Memory B cell (primary cell): Measurements from ENCODE around the gene ST6GALNAC4.

Experiments
- ATAC-seq: fragments of 150-1000 bp; cut with Tn5 transposase; 2 replicates; pipeline ENCODE4 v1.10.0; 2021; ENCODE audit warnings: low read depth, mild to moderate bottlenecking, moderate library complexity
- DNase-seq, 2 donors: peaks; one replicate each; pipeline ENCODE4 v3.0.0; 2022; ENCODE audit warnings: low spot score in 2 of 2
- H3K27ac Mint-ChIP-seq: one replicate; pipeline ENCODE4 v1.8.0; 2022; ENCODE audit warnings: mild to moderate bottlenecking, moderate library complexity, mixed read lengths
- H3K27me3 Mint-ChIP-seq: one replicate; pipeline ENCODE4 v1.8.0; 2022; ENCODE audit warnings: mixed read lengths
- H3K36me3 Mint-ChIP-seq: one replicate; pipeline ENCODE4 v1.8.0; 2022; ENCODE audit warnings: mild to moderate bottlenecking, mixed read lengths
- H3K4me1 Mint-ChIP-seq: one replicate; pipeline ENCODE4 v1.8.0; 2022; ENCODE audit warnings: mixed read lengths
- H3K4me3 Mint-ChIP-seq: one replicate; pipeline ENCODE4 v1.8.0; 2022; ENCODE audit warnings: mild to moderate bottlenecking, moderate library complexity, mixed read lengths
- H3K9me3 Mint-ChIP-seq: one replicate; pipeline ENCODE4 v1.8.0; 2022; ENCODE audit warnings: mixed read lengths

Gene ST6GALNAC4

DNA sequence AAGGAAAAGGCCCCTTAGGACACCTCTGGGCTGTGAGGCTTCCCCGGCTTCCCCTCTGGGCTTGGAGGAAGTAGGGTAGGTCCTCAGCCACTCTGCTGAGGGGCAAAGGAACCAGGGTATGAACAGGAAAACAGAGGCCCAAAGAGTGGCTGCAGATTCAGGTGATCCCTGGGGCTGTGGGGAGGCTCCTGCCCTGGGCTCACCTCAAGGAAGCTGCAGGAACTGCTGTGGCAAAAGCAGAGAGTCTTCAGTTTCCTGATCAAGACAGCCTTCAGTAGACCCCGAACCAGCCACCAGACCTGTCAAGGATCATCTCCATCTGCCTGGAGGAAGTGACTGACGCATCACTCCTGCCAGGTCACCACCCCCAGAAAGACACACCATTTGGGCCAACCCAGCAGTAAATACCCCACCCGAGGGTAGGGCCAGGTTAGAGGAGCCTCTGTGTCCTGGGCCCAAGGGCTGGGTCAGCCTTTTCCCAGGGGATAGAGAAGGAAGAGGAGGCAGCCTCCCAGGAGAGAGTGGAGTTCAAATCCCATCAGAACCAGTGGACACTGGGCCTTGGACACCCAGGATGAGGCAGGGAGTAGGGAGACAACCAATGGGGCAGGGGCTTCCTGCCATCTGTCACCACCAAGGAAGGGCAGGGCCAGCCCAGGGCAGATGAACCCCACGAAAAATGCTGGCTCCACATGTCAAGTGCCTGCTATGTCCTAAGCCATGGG, 11.7 kb downstream of the ST6GALNAC4 start:
- Mint-ChIP-seq H3K4me3 (peak overlapping the region; percentile 81), H3K27ac (peak overlapping the region; percentile 99), H3K27me3 (no peaks in the 10 kb centered on the region), H3K9me3 (no peaks in the 10 kb centered on the region), H3K4me1 (peaks cover 33% of the 10 kb centered on the region), H3K36me3 (peaks cover 3% of the 10 kb centered on the region)
- peak in 1 of 2 donors; percentile 61 for DNase-seq
- ATAC-seq: peak; percentile 61

DNA sequence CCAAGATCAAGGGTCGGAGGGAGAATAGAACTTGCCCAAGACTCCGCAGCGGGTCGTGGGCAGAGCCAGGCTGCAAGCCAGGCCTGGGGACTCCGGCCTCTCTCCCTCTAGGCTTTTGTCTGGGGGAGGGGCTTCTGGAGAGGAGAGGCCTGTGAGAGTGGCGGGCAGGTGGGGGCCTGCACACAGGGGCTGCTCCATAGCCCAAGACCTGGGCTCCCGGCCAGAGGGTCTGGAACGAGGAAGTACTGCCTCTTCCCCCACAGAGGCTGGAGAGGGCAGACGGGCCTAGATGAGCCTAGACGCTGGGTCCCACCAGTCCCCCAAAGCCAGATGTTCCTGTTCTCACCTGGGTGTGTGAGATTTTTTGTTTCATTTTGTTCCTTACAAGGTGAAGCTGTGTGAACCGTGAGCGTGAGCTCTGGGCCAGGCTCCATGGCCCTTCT, 12.3 kb downstream of the ST6GALNAC4 start:
- Mint-ChIP-seq H3K27ac (peak overlapping the region; percentile 99), H3K4me3 (peak overlapping the region; percentile 81), H3K27me3 (no peaks in the 10 kb centered on the region), H3K4me1 (peaks cover 33% of the 10 kb centered on the region), H3K36me3 (peaks cover 3% of the 10 kb centered on the region), H3K9me3 (no peaks in the 10 kb centered on the region)
- ATAC-seq (peak; percentile 2), DNase-seq (no peak)

DNA sequence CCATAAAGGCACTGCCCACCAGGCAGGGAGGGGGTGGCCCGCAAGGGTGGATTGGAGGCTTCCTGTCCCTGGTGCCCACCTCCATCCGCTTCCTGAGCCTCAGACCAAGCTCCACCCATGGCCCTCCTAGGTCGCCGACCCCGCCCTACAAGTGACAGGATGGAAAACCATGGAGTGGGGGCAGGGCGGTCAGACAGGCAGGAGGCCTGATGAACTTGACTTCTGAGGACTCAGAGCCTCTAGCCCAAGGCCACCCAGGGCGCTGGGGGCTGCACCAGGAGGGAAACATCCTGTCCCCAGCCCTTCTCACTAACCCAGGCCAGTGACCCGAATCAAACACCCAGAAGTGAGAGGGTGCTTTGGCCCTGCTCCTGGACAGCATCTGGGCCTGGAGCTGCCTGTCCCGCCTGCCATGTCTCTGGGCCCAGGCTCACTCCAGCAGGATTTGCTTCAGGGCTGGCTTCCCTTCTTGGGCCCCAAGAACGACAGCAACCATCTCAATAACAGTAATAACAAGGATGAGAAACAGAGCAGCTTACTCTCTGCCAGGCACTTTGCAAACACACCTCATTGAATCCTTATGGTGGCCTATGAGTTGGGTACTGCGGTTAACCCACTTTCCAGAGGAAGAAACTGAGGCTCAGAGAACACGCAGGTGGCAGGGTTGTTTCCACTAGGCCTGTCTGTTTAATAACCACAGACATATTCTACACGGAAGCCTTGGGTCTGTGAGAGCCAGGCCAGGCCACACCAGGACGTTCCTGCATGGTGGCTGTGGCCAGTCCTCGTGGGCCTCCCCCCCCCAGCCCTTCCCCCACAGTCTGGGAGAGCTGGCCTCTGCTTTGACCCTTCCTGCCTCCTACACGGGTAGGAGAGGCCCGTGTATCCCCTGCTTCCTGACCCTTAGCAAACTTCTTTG, 13.0 kb downstream of the ST6GALNAC4 start:
- Mint-ChIP-seq H3K36me3 (peaks cover 1% of the 10 kb centered on the region), H3K4me1 (peaks cover 33% of the 10 kb centered on the region), H3K4me3 (peak overlapping the region; percentile 81), H3K27me3 (no peaks in the 10 kb centered on the region), H3K9me3 (no peaks in the 10 kb centered on the region), H3K27ac (peak overlapping the region; percentile 99)
- DNase-seq (no peak), ATAC-seq (no peak)

DNA sequence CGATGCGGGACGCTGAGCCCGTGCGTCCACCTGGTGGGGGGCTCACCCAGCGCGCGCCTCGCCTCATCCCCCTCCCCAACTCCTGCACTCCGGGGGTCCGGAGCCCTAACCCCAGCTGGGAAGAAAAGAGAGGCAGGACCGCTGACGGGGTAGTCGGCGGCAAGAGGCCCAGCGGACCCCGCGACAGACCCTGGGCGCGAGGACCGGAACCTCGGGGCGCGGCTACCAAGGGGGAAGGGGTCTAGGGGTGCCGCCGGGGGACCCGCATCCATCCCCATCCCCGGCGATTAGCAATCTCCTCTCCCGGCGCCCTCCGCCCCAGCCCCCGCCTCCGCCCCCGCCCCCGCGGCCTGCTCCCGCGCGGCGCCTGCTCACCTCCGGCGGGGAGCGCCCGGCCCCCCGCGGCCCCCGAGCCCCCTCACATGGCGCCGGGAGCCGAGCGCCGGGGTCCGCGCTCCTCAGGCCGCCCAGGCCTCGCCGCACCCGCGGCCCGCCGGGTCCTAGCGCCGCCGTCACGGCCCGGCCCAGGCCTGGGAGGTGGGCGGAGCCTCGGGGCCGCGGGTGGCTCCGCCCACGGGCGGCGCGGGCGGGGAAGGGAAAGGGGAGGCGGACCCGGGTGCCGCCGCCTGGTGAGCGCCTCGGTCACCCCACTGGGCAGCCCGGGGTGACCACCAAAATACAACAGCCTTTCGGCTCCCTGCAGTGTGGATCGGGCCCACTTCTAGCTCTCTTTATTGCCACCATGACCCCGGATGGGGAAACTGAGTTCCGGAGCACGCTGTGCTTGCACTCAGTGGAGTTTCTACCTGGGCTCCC, 17.5 kb downstream of the ST6GALNAC4 start, which contains the start of gene ST6GALNAC6:
ST6GALNAC6 (minus strand) TSS at position 476 of the 816 bp plus-strand sequence. CDS start 1,622 bp downstream, outside the sequence.
- DNase-seq (peak; percentile 69 to 78), ATAC-seq (peak; percentile 87)
- Mint-ChIP-seq H3K9me3 (no peaks in the 10 kb centered on the region), H3K27ac (peak within 1 kb of the TSS; percentile 84), H3K4me3 (peak within 1 kb of the TSS; percentile 89), H3K36me3 (peaks cover 21% of the 10 kb centered on the region), H3K4me1 (peaks cover 27% of the 10 kb centered on the region), H3K27me3 (no peaks in the 10 kb centered on the region)

DNA sequence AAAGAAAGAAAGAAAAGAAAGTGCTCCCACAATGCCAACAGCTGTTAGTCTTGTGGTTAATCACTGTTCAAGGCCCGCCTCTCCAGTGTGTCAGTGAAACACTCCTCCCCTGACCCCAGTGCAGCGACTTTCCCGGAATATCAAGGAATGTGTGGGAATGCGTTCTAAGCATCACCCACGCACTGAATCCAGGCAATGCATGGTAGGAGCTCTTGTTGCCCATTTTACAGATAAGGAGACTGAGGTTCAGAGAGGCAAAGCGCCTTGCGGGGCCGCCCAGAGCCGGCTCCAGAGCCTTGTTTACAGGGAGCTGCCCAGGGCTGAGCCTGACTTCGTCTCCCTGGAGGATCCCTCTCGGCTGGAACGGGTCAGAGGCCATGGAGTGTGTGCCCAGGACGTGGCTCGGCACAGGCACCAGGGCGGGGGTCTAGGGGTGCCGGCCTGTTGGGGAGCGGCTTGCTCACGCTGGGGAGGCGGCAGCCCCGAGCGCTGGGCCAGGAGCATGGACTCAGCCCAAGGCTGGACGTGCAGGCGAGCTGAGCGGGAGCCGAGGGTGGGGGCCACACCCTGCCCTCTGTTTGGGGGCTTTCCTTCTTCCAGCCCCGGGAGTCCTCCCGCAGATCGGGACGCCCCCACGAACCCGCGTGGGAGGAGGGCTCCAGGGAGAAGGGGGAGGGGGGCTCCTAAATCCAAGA, 18.3 kb downstream of the ST6GALNAC4 start:
- H3K27me3 Mint-ChIP-seq: no peaks in the 10 kb centered on the region
- H3K36me3 Mint-ChIP-seq: peaks cover 29% of the 10 kb centered on the region
- peak overlapping the region; percentile 87 for H3K4me3 Mint-ChIP-seq
- DNase-seq: no peak
- no peaks in the 10 kb centered on the region for H3K9me3 Mint-ChIP-seq
- H3K27ac Mint-ChIP-seq: peak overlapping the region; percentile 60
- peak; percentile 3 for ATAC-seq
- peaks cover 23% of the 10 kb centered on the region for H3K4me1 Mint-ChIP-seq

DNA sequence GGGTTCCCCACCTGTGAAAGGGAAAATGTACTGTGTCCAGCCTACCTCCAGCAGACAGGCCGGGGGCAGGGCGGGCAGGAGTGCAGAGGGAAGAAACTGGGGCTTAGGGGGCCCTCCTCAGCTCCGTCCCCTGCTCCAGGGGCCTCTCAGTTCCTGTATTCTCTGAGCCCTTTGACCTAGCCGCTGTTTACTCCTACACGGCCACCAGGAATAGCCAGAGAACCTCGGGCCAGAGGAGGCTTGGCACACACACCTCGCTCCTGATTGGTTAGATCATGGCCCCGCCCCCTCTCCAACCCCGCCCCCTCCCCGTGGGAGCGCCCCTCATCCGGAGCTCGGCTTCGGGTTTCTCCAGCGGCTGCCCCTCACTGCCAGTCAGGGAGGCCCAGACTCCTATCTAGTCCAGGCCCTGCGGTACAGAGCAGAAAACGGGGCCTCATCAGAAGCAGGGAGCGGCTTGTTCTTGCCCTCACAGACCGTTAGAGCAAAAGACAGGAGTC, 19.6 kb downstream of the ST6GALNAC4 start:
- Mint-ChIP-seq H3K9me3 (no peaks in the 10 kb centered on the region), H3K4me3 (peak overlapping the region; percentile 58), H3K27me3 (no peaks in the 10 kb centered on the region), H3K36me3 (peaks cover 39% of the 10 kb centered on the region), H3K4me1 (peaks cover 17% of the 10 kb centered on the region), H3K27ac (no peak overlapping the region)
- DNase-seq: no peak
- peak; percentile 10 for ATAC-seq

DNA sequence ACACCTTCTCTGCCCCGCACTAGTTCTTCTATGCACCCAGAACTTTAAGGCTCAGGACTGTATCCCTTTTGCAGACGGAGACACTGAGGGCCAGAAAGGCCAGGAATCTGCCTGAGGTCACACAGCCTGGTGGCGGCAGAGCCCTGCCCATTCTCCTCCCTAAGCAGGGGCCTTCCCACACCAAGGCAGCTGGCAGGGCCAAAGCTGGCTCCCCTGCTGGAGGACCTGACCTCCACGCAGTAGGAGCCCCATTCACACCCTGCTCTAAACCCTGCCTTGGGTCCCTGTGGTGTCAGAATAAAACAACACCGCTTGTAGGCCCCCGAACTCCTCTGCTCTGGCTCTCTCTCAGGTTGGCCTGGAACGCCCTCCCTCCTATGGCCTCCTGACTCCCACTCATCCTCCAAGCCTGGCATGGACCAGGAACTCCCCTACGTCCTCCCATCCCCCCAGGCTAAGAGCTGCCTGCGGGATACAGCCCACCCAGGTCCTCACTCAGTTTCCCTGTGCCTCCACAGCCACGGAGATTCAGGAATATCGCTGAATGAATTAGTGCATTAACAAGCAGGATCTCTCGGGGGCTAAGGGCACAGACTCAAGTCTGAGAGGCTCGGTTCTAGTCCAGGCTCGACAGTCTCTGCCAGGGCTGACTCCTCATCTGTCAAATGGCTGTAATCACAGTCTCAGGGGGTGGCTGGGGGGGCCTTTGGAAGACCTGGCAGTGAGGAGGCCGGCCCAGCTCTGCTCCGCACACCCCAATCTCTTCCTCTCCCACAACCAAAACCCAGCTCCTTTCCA, 20.2 kb downstream of the ST6GALNAC4 start:
- H3K4me3 Mint-ChIP-seq: no peak overlapping the region
- ATAC-seq (no peak), DNase-seq (no peak)
- H3K36me3 Mint-ChIP-seq: peaks cover 39% of the 10 kb centered on the region
- no peaks in the 10 kb centered on the region for H3K27me3 Mint-ChIP-seq
- H3K4me1 Mint-ChIP-seq: peaks cover 17% of the 10 kb centered on the region
- H3K9me3 Mint-ChIP-seq: no peaks in the 10 kb centered on the region
- no peak overlapping the region for H3K27ac Mint-ChIP-seq

DNA sequence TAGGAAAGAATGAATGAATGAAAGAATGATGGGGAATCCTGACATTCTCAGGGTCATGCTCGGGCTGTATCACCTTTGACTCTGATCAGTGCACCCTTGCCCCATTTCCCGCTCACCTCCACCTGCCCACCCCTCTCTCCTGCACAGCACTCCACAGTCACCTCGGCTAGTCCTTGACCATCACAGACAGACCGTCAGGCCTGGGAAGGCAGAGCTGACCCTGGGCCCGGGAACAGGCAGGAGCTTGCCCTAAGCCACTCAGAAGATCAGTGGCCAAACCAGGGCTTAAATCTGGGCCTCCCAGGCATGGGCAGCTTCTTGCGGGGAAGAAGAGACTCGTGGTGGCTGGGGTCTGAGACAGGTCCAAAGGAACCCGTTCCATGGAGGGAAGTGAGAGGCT, 21.0 kb downstream of the ST6GALNAC4 start:
- Mint-ChIP-seq H3K9me3 (no peaks in the 10 kb centered on the region), H3K4me1 (peaks cover 16% of the 10 kb centered on the region), H3K27me3 (no peaks in the 10 kb centered on the region), H3K27ac (no peak overlapping the region), H3K36me3 (peaks cover 44% of the 10 kb centered on the region), H3K4me3 (no peak overlapping the region)
- ATAC-seq (no peak), DNase-seq (no peak)

DNA sequence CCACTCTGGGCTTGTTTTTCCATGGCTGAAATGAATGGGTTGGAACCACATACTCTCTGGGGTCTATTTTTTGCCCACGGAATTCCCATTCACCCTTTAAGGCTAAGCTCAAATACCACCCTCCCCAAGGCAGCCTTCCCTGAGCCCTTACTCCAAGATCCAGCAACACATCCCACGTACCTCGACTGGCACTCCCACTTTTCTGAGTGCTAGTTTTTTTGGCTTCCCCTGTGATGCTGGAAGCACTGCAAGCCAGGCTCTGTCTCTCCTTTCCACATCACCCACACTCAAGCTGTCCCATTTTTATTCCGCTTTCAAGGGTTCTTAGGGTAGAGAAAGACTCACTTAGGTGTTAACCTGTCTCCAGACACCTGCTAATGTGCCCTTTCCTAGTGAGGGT, 23.4 kb downstream of the ST6GALNAC4 start:
- no peak overlapping the region for H3K4me3 Mint-ChIP-seq
- peaks cover 50% of the 10 kb centered on the region for H3K36me3 Mint-ChIP-seq
- no peaks in the 10 kb centered on the region for H3K9me3 Mint-ChIP-seq
- H3K27ac Mint-ChIP-seq: no peak overlapping the region
- DNase-seq (no peak), ATAC-seq (no peak)
- peaks cover 13% of the 10 kb centered on the region for H3K4me1 Mint-ChIP-seq
- H3K27me3 Mint-ChIP-seq: no peaks in the 10 kb centered on the region

DNA sequence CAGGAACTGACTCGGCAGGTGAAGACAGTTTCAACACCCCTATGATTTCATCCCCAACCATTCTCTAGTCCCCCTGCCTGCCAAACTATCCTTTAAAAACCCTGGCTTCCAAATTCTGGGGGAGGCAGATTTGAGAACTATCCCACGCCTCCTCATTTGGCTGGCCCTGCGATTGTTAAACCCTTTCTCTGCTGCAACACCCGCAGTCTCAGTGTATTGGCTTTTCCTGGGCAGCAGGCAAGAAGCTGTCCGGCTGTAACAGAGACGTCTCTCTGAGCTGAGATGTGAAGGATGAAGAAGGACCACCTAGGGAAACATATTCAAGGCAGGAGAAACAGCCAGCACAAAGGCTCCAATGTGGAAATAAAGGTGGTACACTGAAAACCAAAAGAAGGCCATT, 24.0 kb downstream of the ST6GALNAC4 start:
- no peaks in the 10 kb centered on the region for H3K9me3 Mint-ChIP-seq
- peaks cover 51% of the 10 kb centered on the region for H3K36me3 Mint-ChIP-seq
- no peak for ATAC-seq
- no peaks in the 10 kb centered on the region for H3K27me3 Mint-ChIP-seq
- no peak overlapping the region for H3K4me3 Mint-ChIP-seq
- no peak overlapping the region for H3K27ac Mint-ChIP-seq
- DNase-seq: no peak
- peaks cover 11% of the 10 kb centered on the region for H3K4me1 Mint-ChIP-seq

DNA sequence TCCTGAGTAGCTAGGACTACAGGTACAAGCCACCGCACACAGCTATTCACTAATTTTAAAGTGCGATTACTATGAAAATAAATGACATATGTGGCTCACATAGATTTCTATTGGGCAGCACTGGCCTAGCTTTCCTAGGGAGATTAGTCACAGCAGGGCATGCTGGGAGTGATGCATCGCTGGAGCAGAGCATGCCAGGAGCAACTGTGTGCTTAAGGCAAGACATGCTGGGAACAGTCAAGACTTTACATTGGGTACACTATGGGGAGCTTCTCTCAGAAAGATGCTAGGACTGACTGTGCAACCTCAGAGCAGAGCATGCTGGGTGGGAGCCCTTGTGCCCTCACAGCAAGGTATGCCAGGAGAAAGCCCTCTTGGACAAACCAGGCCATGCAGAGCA, 26.8 kb downstream of the ST6GALNAC4 start:
- Mint-ChIP-seq H3K4me1 (peaks cover 10% of the 10 kb centered on the region), H3K27ac (no peak overlapping the region), H3K9me3 (no peaks in the 10 kb centered on the region), H3K4me3 (no peak overlapping the region), H3K36me3 (peaks cover 47% of the 10 kb centered on the region), H3K27me3 (no peaks in the 10 kb centered on the region)
- no peak for ATAC-seq
- no peak for DNase-seq

DNA sequence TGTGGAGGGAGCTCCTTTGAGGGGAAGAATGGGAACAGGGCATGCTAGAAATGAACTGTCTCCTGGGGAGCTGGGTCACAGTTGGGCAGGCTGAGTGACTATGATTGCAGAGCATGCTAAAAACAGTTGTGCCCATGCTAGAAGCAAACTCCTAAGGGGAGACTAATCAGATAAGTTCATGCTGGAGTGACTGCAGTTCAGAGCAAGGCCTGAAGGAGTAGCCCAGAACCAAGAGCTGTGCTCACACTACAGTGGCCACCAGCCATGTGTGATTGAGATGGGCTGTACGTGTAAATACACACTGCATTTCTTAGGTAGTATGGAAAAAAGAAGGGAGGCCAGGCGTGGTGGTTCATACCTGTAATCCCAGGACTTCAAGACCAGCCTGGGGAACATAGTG, 29.0 kb downstream of the ST6GALNAC4 start:
- peak; percentile 64 for ATAC-seq
- H3K27ac Mint-ChIP-seq: no peak overlapping the region
- peaks cover 26% of the 10 kb centered on the region for H3K36me3 Mint-ChIP-seq

More for the DNA sequence above, 29.0 kb downstream of the ST6GALNAC4 start:
- DNase-seq: no peak
- peaks cover 14% of the 10 kb centered on the region for H3K4me1 Mint-ChIP-seq
- no peaks in the 10 kb centered on the region for H3K9me3 Mint-ChIP-seq
- no peak overlapping the region for H3K4me3 Mint-ChIP-seq
- H3K27me3 Mint-ChIP-seq: no peaks in the 10 kb centered on the region
